HTERT RPE-1 (cell line): Measurements from ENCODE around the gene MRPL28.
"Not testable (repeated sequence)": the region's sequence is repeated elsewhere in the genome, so short reads cannot be mapped to it uniquely, and the experiment has no call there.

Experiments
- in situ Hi-C: fragments of 300-500 bp; cut with MboI; formaldehyde crosslinking; loops from 4 replicates; pipeline ENCODE4 v1.14.3; 2020; ENCODE audit warnings: low sequenced_read_pairs

MRPL28 gene

GRCh38 chr16:391885-392335, 21.6 kb upstream of the MRPL28 start:
- in situ Hi-C loops: no loop called here

- in situ Hi-C loops: no loop called here
These were observed 19.0 kb upstream of the MRPL28 start for GRCh38 chr16:389352-389751.

GRCh38 chr16:387761-388666, 17.7 kb upstream of the MRPL28 start:
- in situ Hi-C loops: not testable (repeated sequence)

GRCh38 chr16:386641-387156, 16.4 kb upstream of the MRPL28 start:
- in situ Hi-C loops: no loop called here

GRCh38 chr16:383326-384051, 13.2 kb upstream of the MRPL28 start:
- in situ Hi-C loops: no loop called here

GRCh38 chr16:381789-382717, 11.7 kb upstream of the MRPL28 start, which contains the start of gene PGAP6:
TSS of gene PGAP6 (minus strand) at chr16:381978. CDS start at chr16:381821, 157 bp downstream.
- in situ Hi-C loops: no loop called here

- in situ Hi-C loops: no loop called here
These were observed 10.9 kb upstream of the MRPL28 start for GRCh38 chr16:381012-381788.

GRCh38 chr16:380762-381011, 10.3 kb upstream of the MRPL28 start:
- in situ Hi-C loops: no loop called here

GRCh38 chr16:379961-380761, 9.8 kb upstream of the MRPL28 start:
- in situ Hi-C loops: no loop called here

- in situ Hi-C loops: no loop called here
These were observed 9.0 kb upstream of the MRPL28 start for GRCh38 chr16:379183-379960.

- in situ Hi-C loops: no loop called here
These were observed 8.5 kb upstream of the MRPL28 start for GRCh38 chr16:378821-379182.

- in situ Hi-C loops: not testable (repeated sequence)
These were observed 7.9 kb upstream of the MRPL28 start for GRCh38 chr16:378113-378820.

- in situ Hi-C loops: no loop called here
These were observed 7.1 kb upstream of the MRPL28 start for GRCh38 chr16:377419-377951.

- in situ Hi-C loops: no loop called here
These were observed 6.6 kb upstream of the MRPL28 start for GRCh38 chr16:376817-377418.

- in situ Hi-C loops: no loop called here
These were observed 5.8 kb upstream of the MRPL28 start for GRCh38 chr16:375927-376816.

- in situ Hi-C loops: no loop called here
These were observed 4.9 kb upstream of the MRPL28 start for GRCh38 chr16:375212-375611.

GRCh38 chr16:374616-374926, 4.2 kb upstream of the MRPL28 start:
- in situ Hi-C loops: no loop called here
